Central memory CD4-positive, alpha-beta T cell (primary cell): ENCODE data around the gene GPR83.
A peak's percentile ranks its signal among the peaks of the same experiment; 100 is the strongest.
"Not testable (repeated sequence)": the region's sequence is repeated elsewhere in the genome, so short reads cannot be mapped to it uniquely, and the experiment has no call there.

Experiments
- DNase-seq: peaks from one replicate; pipeline ENCODE4 v3.0.0; 2022
- total RNA-seq, 3 experiments: gene quantifications; one replicate each; lab custom pipeline; 2026; lab: John Stamatoyannopoulos, UW

The GPR83 gene
- total RNA-seq = 0.05 to 0.19 (median 0.18) reads per million in 3 experiments

DNA sequence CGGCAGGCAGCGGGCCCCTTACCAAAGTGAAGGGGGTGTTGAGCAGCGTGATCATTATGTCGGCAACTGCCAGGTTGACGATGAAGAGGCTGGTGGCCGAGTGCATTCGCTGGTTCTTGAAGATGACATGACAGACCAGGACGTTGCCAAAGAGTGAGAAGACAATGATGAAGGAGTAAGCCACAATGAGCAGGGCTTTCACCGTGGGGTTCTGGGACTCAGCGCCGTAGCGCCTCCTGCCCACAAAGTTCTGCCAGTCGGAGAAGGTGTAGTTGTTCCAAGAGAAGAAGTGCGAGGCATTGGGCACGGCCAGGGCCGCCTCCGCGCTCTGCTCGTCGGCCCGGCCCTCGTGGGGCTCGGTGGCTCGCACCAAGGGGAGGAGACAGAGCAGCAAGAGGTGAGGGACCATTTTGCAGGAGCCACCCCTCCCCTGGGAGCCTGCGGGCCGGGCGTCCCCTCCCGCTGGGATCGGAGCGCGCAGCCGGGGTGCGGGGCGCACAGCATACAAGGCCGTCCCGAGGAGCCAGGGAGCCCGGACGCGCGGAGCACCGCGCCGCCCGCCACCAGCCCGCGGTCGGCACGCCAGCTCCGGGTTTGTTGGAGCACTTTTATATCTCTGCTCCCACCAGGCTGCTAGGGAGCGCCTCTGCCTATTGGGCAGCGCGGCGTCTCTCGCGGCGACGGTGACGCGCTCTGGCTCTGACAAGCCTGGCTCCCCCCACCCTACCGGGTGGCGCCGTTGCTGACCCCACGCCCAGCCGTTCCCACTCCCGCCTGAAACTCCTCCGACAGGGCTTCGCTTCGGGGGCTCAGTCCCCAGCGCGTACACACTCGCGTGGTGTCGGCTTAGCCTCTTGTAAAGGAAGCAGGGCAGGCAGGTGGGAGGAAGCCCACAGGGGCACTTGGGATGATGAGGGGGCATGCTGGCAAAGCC, at the start of gene GPR83:
GPR83 (minus strand) TSS at position 581 of the 934 bp plus-strand sequence; CDS start at position 409, 172 bp downstream.
- no peak for DNase-seq

DNA sequence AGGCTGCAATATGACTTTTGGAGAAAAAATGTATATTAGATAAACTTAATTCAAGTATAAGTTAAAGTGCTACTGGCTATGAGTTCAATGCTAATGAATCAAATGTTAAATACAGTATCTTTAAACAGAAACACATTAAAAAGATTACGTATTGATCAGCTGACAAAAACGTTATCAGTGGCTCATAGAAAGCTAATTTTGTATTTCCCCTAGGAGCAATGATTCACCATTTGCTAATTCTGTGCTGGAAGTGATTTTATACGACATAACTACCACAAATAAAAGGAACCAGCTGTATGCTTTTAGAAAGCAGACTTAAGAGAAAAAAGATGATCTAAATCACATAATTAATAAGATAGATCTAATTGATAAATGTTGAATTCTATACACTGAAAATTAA, 48.8 kb upstream of the GPR83 start:
- DNase-seq = no peak

DNA sequence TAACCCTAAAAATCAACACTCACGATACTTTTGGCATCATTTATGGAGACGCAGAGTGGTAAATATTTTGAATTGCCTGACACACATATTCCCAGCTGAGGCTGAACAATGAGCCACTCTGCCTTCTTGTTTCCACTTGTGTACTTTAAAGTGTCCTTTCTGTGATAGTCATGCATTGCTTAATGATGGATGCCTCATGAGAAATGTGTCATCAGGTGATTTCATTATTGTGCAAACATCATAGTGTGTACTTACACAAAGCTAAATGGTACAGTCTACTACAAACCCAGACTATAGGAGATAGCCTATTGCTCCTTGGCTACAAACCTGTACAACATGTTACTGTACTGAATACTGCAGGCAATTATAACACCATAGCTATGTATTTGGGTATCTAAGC, 48.2 kb upstream of the GPR83 start:
- DNase-seq = no peak

DNA sequence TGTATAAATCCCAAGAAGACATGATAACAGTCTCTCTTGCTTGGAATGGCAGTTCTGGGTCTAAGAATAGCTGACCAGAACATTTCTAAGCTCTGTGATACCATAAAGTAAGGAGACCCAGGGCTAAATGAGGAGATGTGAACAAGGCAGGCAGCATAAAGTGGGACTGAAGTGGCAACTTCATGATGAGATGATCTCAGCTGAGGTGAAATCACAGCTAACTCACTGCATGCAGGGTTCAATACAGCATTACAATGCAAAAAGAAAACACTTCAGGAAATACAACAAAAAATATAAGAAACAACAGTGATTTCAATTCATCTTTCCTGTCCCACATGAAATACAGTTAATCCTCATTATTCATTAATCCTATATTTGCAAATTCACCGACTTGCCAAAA, 47.8 kb upstream of the GPR83 start:
- no peak for DNase-seq

DNA sequence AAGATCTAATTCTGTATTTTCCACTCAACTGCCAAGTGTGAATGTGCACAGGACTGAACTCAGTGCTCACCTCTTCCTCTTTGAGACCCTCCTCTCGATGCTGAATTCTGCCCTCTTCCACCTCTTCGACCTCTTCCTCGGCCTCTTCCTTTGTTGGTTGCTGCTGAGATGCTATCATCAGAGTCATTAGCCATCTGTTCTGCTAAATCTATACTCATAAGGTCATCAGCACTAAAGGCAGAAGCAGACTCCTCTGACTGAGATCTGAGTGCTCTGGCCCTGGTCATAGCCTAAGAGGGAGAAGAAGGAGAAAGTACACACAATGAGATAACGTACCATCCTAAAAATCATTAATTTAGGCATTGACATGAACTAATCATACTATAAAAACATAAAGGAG, 45.9 kb upstream of the GPR83 start:
- DNase-seq = no peak

DNA sequence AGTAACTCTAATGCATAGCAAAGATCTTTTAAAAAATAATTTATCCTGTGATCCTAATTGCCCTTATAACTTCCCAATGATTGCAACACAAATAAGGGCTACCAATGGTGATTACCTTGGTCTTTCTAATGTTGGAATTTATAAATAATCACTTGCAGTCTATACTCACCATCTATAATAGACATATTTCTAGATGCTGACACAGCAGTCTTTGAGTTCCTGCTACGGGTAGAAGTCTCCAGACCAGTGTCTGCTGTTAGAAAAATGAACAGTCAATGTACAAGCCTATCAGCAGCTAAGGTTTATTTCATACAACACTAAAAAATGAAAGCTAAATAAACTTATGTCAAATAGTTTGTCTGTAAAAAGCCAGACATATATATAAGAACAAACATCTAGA, 44.4 kb upstream of the GPR83 start:
- DNase-seq = no peak

DNA sequence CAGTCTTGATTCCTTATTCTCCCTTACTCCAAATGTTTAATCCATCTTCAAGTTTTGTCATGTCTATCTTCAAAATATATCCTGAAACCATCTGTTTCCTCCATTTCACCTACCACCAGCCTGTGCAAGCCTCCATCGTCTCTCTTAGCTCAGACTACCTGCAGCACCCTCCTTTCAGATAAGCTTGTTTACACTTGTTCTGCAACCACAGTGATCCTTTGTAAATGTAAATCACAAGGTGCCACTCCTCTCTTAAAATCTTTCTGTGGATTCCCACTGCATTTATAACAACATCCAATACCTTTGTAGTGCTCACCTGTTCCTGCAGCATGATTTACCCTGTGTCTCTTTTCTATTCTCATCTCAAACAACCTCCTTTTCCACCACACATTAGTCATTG, 31.8 kb upstream of the GPR83 start:
- DNase-seq = no peak

DNA sequence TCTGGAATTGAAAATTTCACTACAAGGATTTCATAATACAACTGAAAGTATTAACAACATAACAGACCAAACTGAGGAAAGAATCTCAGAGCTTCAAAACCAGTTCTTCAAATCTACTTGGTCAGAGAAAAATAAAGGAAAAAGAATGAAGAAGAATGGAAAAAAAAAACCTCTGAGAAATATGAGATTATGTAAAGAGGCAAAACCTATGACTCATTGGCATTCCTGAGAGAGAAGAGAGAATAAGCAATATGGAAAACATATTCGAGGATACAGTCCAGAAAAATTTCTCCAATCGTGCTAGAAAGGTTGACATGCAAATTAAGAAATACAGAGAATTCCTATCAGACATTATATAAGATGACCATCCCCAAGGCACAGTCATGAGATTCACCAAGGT, 23.4 kb upstream of the GPR83 start:
- DNase-seq = no peak

DNA sequence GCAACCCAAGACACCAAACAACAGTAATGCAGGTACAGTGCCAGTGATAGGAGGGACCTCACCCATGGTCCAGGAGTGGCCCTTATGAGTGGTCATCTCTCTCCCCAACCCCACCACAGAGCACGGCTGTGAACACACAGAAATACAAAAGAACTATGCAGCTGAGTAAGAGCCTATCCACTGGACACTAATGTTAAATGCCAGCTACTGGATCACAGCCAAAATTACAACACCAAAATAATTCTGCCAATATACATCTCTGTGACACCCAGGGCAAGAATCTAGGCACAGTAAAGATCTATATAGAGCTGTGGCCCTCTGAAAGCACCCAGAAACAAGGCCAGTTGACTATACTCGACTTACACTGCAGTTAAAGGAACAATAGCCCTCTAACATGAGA, 22.8 kb upstream of the GPR83 start:
- DNase-seq = no peak

DNA sequence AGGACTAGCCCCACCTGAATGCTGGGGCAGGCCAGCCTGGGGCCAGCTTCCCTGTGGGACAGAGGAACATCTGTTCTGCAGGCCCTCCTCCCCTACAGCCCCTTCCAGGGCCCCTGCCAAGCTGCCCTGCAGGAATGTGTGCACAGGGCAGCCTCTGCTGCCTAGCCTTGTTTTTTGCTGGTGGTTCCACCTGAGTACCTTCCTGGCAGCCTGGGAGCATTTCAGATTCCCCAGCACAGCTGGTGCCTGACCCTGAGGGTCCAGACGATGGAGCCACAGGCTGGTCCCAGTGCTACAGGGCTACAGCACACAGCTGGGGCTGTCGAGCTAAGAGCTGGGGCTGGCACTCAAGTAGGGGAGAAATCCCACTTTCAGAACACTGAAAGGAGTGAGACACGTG, 22.3 kb upstream of the GPR83 start:
- no peak for DNase-seq

DNA sequence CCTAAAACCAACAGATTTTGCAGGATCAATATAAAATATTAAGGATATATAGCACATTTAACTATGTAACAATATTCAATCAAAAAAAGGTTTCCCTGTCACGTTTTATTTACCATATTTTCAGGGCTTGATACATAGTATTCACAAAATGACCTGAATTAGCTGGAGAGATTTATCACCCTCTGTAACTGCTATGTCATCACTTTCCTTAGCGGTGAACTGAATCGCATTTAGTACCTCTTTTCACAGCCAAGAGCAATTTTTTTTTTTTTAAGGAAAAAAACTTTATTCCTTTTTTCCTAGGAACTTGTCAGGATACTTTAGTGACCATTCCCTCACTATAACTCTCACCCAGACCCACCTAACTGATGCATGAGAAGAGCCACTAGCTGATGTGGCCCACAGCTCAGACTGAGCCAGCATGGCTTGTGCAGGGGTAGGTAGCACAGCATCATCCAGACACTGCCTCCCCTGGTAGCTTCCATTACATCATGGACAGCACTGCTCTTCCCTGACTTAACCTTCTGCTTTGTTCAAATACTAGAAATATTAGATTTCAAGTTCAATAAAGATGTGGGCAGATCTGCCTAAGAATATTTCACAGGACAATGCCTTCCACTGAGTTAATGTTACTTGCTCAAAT, 17.0 kb upstream of the GPR83 start:
- no peak for DNase-seq

DNA sequence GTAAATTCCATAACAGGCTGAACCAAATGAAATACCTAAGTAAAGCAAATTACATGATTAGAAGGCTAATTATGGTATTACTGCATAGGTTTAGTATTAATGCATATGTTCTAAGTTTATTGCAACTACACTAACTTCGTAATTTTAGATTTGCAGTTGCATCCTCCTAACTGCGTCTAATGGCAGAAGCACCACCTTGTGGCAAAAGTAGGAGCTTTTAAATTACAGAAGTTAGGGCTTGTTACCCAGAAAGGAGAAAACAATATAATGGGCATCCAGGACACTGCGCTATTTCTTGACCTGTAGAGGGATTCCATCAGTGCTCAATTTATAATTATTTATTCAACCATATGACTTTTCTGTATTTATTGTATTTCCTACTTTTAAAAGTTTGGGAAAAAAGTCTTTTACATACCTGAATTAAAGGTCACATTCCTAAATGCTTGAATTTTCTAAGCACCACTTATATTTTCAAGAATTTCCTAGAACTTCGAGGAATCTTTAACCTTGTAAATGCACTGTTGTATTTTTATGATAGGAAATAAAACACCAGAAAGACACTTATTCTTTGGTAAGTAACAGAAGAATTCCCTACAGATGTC, 16.3 kb upstream of the GPR83 start:
- DNase-seq = no peak

DNA sequence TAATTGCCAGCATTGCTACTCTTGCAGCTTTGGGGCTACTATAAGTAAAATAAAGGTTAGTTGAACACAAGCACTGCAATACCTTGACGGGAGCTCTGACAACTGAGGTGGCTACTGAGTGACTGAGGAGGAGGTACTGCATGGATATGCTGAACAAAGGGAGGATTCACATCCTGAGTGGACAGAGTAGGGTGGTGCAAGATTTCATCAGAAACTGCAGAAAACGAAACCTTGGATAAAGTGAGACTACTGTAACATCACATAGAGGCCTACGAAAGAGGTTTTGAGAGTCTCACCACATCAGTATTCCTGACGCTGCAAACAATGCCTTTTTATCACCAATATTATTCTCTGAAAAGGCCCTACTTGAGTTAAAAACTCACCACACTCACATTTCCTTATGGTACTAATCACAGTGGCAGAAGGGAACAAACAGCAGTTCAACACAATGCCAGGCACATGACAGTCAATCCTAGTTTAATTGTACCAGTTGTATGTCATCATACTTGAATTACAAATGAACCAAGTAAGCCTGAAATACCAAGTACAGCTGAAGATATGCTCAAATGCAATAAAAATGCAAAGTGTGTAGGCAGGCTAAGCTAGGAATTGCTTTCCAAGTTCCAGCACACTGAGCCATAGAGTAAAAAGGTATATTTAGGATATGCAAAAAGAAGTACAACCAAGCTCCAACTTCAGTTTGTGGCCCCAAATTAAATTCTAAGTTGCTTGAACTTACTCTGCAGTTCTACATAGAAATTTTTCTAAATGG, 4.0 kb upstream of the GPR83 start:
- no peak for DNase-seq

DNA sequence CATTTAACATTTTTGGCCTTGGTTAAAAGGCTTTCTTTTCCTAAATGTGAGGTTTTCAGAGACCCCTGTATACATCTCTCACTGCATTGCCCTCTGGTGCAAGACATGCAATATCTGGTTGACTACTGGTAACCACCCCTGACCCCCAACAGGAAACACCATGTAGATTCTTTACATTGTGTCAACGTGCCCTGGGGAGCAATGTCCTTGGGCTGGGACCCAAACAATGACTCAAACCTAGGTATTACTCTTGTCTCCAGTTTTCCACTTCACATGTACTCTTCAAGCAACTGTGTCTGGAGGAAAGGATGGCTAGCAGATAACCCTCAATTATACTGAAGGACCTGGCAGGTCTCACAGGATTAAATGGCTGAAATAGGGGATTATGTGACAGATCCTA, 1.1 kb upstream of the GPR83 start:
- no peak for DNase-seq

DNA sequence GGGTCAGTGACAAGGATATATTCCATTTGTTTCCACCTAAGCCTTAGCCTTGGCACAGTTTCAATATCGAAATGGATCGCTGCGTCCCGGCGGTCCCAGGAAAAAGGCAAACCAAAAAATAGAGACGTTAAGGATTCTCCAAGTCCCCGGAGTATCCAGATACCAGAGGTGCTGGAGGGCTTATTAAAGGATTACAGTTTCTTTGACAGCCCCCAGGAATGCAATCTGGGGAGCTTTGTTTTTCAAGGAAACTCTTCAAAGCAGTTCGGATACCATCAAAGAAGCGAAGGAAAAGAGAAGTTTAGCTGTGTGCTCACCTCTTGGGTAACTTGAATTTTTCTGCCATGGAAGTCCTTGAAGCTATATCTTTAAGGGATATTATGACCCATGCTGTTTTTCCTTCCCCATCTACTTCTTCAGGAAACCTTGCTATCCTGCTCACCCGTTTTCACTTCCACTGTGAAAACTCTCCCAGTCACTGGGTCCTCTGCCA, 600 bp upstream of the GPR83 start:
- no peak for DNase-seq

DNA sequence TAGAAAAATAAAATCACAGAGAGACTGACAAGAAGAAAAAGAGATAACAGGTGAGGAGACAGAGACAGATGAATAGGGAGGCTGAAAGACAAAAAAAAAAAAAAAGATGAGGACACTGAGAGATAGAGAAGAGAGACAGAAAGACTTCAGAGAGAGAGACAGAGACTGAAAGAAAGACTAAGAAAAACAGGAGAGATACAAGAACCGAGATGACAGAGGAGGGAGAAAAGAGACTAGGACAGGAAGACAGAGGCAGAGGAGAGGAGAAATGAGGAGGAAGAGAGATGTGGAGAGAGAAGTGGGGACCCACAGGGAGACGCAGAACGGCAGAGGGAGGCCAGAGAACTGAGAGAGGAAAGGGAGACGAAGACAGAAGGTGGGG, 771 bp downstream of the GPR83 start:
- no peak for DNase-seq

DNA sequence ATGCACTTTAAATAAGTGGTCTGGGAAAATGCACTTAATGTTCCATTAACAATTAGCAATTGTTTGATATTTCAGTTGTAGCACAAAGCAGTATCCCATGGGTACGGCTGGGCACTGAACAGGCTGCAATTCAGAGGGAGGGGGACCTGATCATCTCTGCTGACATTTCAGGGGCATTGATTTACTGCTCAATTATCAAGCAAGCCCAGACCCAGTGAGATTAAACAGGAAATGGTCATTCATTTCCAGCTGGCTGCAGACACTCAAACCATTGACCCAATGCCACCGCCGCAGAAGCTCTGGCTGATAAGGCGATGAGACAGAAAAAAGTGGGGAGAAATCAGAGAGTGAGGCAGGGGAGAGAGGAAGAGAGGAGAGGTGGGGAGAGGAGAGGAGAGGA, 1.2 kb downstream of the GPR83 start:
- no peak for DNase-seq

DNA sequence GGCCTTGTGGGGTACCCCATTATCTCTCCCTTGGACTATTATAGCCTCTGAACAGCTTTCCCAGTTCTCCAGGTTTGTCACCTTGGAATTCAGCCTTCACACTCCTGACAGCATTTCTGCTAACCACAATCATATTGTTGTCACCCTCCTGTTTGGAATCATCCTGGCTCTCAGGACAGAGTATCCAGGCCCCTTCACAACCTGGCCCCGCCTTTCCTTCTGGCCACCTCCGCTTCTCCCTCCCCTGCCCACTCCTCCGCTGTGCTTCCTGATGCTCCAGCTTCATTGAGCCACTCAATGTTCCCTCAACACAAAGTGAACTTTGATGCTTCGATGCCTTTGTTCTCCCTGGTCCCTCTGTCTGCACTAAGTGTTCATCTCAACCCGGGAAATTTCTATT, 3.1 kb downstream of the GPR83 start:
- no peak for DNase-seq

DNA sequence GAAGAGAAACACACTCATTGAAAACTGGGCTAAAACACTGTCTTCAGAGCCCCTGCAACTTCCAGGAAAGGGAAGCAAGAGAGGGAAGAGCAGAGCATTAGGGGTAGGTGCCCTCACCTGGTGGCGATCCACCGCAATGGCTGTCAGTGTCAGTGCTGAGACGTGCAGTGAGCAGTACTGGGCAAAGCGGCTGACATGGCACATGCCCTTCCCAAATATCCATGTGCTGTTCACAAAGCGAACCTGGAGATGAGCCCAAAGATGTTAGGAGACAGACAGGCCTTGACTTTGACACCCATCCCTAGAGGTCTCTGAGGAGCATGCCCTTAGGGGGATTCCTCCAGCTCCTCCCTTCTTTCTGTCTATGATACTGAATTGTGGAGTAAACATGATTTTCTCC, 4.9 kb downstream of the GPR83 start:
- DNase-seq = no peak

DNA sequence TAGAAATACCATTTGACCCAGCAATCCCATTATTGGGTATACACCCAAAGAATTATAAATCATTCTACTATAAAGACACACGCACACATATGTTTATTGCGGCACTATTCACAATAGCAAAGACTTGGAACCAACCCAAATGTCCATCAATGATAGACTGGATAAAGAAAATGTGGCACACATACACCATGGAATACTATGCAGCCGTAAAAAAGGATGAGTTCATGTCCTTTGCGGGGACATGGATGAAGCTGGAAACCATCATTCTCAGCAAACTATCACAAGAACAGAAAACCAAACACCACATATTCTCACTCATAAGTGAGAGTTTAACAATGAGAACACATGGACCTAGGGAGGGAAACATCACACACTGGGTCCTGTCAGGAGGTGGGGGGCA, 9.3 kb downstream of the GPR83 start:
- DNase-seq = not testable (repeated sequence)

DNA sequence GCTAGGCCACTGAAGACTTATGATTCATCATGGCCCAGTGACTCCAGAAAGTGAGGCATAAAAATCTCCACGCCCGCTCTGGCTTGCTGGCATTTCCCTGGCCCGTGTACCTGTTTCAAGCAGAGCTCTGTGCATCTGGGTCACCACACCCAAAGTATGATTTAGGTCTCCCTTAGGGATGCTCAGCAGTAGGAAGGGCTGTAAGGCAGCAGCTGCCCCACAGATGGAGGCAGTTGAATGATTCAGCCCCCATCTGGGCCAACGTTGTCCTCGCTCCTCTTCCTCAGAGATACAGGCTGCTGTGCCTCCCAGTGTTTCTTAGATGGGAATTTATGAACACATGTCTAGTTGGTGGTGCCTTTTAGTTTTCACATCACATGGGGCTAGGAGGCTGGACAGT, 21.6 kb downstream of the GPR83 start:
- no peak for DNase-seq

DNA sequence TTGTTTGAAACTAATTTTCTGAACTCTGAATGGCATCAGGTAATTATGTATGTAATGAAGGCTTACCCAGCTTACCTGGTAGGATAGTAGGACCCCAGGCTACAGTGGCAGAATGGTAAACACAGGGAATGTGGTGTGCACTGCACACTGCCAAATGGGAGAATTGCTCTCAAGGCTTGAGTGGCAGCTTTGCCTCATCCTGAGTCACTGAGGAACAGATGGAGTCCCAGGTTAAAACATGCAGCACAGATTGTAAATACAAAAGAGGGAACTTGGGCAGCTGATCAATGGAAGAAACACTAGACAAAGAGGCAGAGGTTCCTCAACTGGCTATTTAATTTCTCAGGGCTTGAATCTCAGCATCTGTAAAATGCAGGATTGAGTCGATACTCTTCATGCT, 24.4 kb downstream of the GPR83 start:
- DNase-seq = no peak

DNA sequence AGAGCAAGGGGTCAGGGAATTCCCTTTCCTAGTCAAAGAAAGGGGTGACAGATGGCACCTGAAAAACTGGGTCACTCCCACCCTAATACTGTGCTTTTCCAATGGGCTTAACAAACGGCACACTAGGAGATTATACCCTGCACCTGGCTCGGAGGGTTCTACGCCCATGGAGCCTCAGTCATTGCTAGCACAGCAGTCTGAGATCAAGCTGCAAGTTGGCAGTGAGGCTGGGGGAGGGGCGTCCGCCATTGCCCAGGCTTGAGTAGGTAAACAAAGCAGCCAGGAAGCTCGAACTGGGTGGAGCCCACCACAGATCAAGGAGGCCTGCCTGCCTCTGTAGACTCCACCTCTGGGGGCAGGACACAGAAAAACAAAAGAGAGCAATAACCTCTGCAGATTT, 30.6 kb downstream of the GPR83 start:
- DNase-seq = peak; percentile 1
